ENCODE data around the gene NMUR2. TPM values are rescaled to one million over a fixed set of nuclear protein-coding genes. Genes with fewer than 3 reads are reported as not detected.

Gene NMUR2
- total RNA-seq = not detected in 2 replicates

GRCh38 chr5:152405145-152405544 lies at the start of gene NMUR2:
TSS of gene NMUR2 (minus strand) at chr5:152405279. CDS start at chr5:152405113, 166 bp downstream.

